WTC11 (cell line): Measurements from ENCODE around the gene ENO1. TPM values are rescaled to one million over a fixed set of nuclear protein-coding genes. Genes with fewer than 3 reads are reported as not detected.

ENCODE experiments used
- ATAC-seq: fragments of 200-7000 bp; cut with Tn5 transposase; 2 replicates; pipeline ENCODE4 v1.10.0; 2021; ENCODE audit warnings: mild to moderate bottlenecking, moderate library complexity
- CTCF ChIA-PET: fragments of 300-600 bp; sonication (Branson Sonifier 250); formaldehyde crosslinking; loops from one replicate; lab custom pipeline; 2021; ENCODE audit warnings: antibody characterized with exemption; lab: Charles Lee
- POLR2A ChIA-PET: fragments of 350-600 bp; sonication (Branson Sonifier 250); formaldehyde crosslinking; loops from one replicate; lab custom pipeline; 2021; ENCODE audit warnings: antibody characterized with exemption; lab: Charles Lee
- DNase-seq: peaks from one replicate; pipeline ENCODE4 v3.0.0; 2021; ENCODE audit warnings: low spot score
- H3K27ac Mint-ChIP-seq: 2 replicates; pipeline ENCODE4 v1.8.0; 2021; ENCODE audit warnings: mixed read lengths
- H3K27me3 Mint-ChIP-seq: 2 replicates; pipeline ENCODE4 v1.8.0; 2021; ENCODE audit warnings: low read depth, mild to moderate bottlenecking, moderate library complexity, mixed read lengths
- H3K36me3 Mint-ChIP-seq: 2 replicates; pipeline ENCODE4 v1.8.0; 2021; ENCODE audit warnings: mixed read lengths
- H3K4me1 Mint-ChIP-seq: 2 replicates; pipeline ENCODE4 v1.8.0; 2022; ENCODE audit warnings: mixed read lengths
- H3K4me3 Mint-ChIP-seq: 2 replicates; pipeline ENCODE4 v1.8.0; 2021; ENCODE audit warnings: mild to moderate bottlenecking, moderate library complexity, mixed read lengths
- H3K9me3 Mint-ChIP-seq: 2 replicates; pipeline ENCODE4 v1.8.0; 2021; ENCODE audit warnings: mixed read lengths
- ATF1 ChIP-seq: sonication (generic); formaldehyde crosslinking; IDR thresholded peaks from 2 replicates; pipeline ENCODE4 v1.8.1; 2023; ENCODE audit warnings: mild to moderate bottlenecking, moderate library complexity, missing genetic modification reagents
- EMX1 ChIP-seq: fragments of 250-450 bp; sonication (Bioruptor Pico); IDR thresholded peaks from 2 replicates; pipeline ENCODE4 v1.8.0; 2021; ENCODE audit warnings: mild to moderate bottlenecking
- ESRRA ChIP-seq: sonication (generic); formaldehyde crosslinking; IDR thresholded peaks from 2 replicates; pipeline ENCODE4 v1.8.1; 2022; ENCODE audit warnings: mild to moderate bottlenecking, missing genetic modification reagents, borderline replicate concordance
- FOXK1 ChIP-seq: sonication (generic); formaldehyde crosslinking; IDR thresholded peaks from 2 replicates; pipeline ENCODE4 v1.8.0; 2022; ENCODE audit warnings: mild to moderate bottlenecking, moderate library complexity, missing genetic modification reagents
- FOXP1 ChIP-seq: sonication (generic); formaldehyde crosslinking; IDR thresholded peaks from 2 replicates; pipeline ENCODE4 v1.8.0; 2022; ENCODE audit warnings: missing genetic modification reagents, mild to moderate bottlenecking, moderate library complexity, borderline replicate concordance
- GRHL2 ChIP-seq: fragments of 250-450 bp; sonication (Bioruptor Pico); IDR thresholded peaks from 2 replicates; pipeline ENCODE4 v1.8.0; 2022; ENCODE audit warnings: mild to moderate bottlenecking, moderate library complexity; ENCODE audit not compliant: insufficient replicate concordance, severe bottlenecking
- PRRX2 ChIP-seq: fragments of 250-450 bp; sonication (Bioruptor Pico); IDR thresholded peaks from 2 replicates; pipeline ENCODE4 v1.8.0; 2021; ENCODE audit warnings: mild to moderate bottlenecking
- SMAD3 ChIP-seq: sonication (generic); formaldehyde crosslinking; IDR thresholded peaks from 2 replicates; pipeline ENCODE4 v1.8.0; 2022; ENCODE audit warnings: missing genetic modification reagents, mild to moderate bottlenecking, borderline replicate concordance
- SMAD4 ChIP-seq: sonication (generic); formaldehyde crosslinking; IDR thresholded peaks from 2 replicates; pipeline ENCODE4 v1.8.0; 2022; ENCODE audit warnings: mild to moderate bottlenecking, missing genetic modification reagents
- total RNA-seq: library from RNA; stranded (reverse); gene quantifications from 3 replicates; pipeline ENCODE4 v1.2.3, GENCODE V29; 2021
- TF ChIP-seq, protein P1 (sequence below): sonication (generic); formaldehyde crosslinking; IDR thresholded peaks from 2 replicates; pipeline ENCODE4 v1.8.0; 2023; ENCODE audit warnings: mild to moderate bottlenecking, missing genetic modification reagents
- TF ChIP-seq, protein P2 (sequence below): sonication (generic); formaldehyde crosslinking; IDR thresholded peaks from 2 replicates; pipeline ENCODE4 v1.8.1; 2023; ENCODE audit warnings: mild to moderate bottlenecking, moderate library complexity, missing genetic modification reagents
- TF ChIP-seq, protein P3 (sequence below): fragments of 250-450 bp; sonication (Bioruptor Pico); IDR thresholded peaks from 2 replicates; pipeline ENCODE4 v2.1.2; 2022; ENCODE audit warnings: mild to moderate bottlenecking, moderate library complexity
- TF ChIP-seq, protein P4 (sequence below): sonication (generic); formaldehyde crosslinking; IDR thresholded peaks from 2 replicates; pipeline ENCODE4 v1.8.0; 2023; ENCODE audit warnings: missing genetic modification reagents, mild to moderate bottlenecking, borderline replicate concordance
- TF ChIP-seq, protein P5 (sequence below): sonication (generic); formaldehyde crosslinking; IDR thresholded peaks from 2 replicates; pipeline ENCODE4 v1.8.1; 2023; ENCODE audit warnings: mild to moderate bottlenecking, missing genetic modification reagents, moderate library complexity
- TF ChIP-seq, protein P6 (sequence below): sonication (generic); formaldehyde crosslinking; IDR thresholded peaks from 2 replicates; pipeline ENCODE4 v1.8.1; 2022; ENCODE audit warnings: low read depth, missing genetic modification reagents, borderline replicate concordance

ENO1 gene
- total RNA-seq, 1 experiment from 2014 or later: 1,978 TPM

DNA sequence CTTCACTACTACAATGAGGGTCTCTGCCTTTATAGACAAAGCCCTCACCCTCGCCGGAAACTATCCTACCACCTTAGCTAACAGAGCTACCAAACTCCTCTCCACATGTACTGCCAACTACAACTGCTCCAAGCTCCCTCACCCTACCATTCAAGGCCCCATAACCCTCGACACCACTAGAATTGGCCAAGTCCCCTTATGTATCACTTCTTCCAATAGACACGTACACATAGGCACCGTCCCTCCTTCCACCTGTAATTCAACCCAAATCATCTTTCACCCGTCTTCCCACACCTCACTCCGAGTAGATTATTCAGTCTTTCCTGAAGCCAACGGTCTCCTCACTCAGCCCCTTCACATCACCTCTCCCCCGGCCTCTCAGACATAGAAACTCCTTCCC lies 47.5 kb upstream of the ENO1 start (continued):
- TF ChIP-seq, protein P1, sequence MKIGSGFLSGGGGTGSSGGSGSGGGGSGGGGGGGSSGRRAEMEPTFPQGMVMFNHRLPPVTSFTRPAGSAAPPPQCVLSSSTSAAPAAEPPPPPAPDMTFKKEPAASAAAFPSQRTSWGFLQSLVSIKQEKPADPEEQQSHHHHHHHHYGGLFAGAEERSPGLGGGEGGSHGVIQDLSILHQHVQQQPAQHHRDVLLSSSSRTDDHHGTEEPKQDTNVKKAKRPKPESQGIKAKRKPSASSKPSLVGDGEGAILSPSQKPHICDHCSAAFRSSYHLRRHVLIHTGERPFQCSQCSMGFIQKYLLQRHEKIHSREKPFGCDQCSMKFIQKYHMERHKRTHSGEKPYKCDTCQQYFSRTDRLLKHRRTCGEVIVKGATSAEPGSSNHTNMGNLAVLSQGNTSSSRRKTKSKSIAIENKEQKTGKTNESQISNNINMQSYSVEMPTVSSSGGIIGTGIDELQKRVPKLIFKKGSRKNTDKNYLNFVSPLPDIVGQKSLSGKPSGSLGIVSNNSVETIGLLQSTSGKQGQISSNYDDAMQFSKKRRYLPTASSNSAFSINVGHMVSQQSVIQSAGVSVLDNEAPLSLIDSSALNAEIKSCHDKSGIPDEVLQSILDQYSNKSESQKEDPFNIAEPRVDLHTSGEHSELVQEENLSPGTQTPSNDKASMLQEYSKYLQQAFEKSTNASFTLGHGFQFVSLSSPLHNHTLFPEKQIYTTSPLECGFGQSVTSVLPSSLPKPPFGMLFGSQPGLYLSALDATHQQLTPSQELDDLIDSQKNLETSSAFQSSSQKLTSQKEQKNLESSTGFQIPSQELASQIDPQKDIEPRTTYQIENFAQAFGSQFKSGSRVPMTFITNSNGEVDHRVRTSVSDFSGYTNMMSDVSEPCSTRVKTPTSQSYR (CRISPR knock-in tag): no peak
- TF ChIP-seq, protein P2, sequence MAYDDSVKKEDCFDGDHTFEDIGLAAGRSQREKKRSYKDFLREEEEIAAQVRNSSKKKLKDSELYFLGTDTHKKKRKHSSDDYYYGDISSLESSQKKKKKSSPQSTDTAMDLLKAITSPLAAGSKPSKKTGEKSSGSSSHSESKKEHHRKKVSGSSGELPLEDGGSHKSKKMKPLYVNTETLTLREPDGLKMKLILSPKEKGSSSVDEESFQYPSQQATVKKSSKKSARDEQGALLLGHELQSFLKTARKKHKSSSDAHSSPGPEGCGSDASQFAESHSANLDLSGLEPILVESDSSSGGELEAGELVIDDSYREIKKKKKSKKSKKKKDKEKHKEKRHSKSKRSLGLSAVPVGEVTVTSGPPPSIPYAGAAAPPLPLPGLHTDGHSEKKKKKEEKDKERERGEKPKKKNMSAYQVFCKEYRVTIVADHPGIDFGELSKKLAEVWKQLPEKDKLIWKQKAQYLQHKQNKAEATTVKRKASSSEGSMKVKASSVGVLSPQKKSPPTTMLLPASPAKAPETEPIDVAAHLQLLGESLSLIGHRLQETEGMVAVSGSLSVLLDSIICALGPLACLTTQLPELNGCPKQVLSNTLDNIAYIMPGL (CRISPR knock-in tag): no peak
- TF ChIP-seq, protein P3, sequence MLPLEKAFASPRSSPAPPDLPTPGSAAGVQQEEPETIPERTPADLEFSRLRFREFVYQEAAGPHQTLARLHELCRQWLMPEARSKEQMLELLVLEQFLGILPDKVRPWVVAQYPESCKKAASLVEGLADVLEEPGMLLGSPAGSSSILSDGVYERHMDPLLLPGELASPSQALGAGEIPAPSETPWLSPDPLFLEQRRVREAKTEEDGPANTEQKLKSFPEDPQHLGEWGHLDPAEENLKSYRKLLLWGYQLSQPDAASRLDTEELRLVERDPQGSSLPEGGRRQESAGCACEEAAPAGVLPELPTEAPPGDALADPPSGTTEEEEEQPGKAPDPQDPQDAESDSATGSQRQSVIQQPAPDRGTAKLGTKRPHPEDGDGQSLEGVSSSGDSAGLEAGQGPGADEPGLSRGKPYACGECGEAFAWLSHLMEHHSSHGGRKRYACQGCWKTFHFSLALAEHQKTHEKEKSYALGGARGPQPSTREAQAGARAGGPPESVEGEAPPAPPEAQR (CRISPR knock-in tag): no peak
- TF ChIP-seq FOXK1 (CRISPR knock-in tag) (no peak), GRHL2 (no peak)

DNA sequence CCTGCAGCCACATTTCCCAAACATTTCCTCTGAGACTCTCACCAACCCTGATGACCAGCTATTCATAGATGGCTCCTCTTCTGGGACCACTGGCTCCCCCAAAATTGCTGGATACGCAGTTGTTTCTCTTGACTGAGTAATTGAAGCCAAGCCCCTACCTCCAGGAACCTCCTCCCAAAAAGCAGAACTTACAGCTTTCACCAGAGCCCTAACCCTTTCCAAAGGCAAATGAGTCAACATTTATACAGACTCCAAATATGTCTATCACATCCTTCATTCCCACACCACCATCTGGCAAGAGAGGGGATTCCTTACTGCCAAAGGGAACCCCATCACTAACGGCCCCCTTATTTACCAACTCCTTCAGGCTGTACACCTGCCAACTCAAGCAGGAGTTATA lies 46.9 kb upstream of the ENO1 start:
- Mint-ChIP-seq H3K9me3 (no peaks in the 10 kb centered on the region), H3K36me3 (no peaks in the 10 kb centered on the region), H3K4me3 (no peak overlapping the region), H3K27ac (no peak overlapping the region), H3K4me1 (no peaks in the 10 kb centered on the region), H3K27me3 (no peaks in the 10 kb centered on the region)
- DNase-seq (no peak), ATAC-seq (no peak)
- CTCF ChIA-PET: interaction anchor here (1.4 to 1.6 kb wide), 2 partner anchors 76 to 80 kb away, joined by 4 to 5 read pairs; no protein-coding TSS in a partner anchor
- POLR2A ChIA-PET: interaction anchor here (1.5 kb wide), 1 partner anchor 79 kb away, joined by 3 read pairs; no protein-coding TSS in a partner anchor
- no peak for TF ChIP-seq EMX1 (CRISPR knock-in tag)
- no peak for TF ChIP-seq SMAD3
- TF ChIP-seq, protein P4, sequence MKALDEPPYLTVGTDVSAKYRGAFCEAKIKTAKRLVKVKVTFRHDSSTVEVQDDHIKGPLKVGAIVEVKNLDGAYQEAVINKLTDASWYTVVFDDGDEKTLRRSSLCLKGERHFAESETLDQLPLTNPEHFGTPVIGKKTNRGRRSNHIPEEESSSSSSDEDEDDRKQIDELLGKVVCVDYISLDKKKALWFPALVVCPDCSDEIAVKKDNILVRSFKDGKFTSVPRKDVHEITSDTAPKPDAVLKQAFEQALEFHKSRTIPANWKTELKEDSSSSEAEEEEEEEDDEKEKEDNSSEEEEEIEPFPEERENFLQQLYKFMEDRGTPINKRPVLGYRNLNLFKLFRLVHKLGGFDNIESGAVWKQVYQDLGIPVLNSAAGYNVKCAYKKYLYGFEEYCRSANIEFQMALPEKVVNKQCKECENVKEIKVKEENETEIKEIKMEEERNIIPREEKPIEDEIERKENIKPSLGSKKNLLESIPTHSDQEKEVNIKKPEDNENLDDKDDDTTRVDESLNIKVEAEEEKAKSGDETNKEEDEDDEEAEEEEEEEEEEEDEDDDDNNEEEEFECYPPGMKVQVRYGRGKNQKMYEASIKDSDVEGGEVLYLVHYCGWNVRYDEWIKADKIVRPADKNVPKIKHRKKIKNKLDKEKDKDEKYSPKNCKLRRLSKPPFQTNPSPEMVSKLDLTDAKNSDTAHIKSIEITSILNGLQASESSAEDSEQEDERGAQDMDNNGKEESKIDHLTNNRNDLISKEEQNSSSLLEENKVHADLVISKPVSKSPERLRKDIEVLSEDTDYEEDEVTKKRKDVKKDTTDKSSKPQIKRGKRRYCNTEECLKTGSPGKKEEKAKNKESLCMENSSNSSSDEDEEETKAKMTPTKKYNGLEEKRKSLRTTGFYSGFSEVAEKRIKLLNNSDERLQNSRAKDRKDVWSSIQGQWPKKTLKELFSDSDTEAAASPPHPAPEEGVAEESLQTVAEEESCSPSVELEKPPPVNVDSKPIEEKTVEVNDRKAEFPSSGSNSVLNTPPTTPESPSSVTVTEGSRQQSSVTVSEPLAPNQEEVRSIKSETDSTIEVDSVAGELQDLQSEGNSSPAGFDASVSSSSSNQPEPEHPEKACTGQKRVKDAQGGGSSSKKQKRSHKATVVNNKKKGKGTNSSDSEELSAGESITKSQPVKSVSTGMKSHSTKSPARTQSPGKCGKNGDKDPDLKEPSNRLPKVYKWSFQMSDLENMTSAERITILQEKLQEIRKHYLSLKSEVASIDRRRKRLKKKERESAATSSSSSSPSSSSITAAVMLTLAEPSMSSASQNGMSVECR (CRISPR knock-in tag): no peak
- no peak for TF ChIP-seq ATF1 (CRISPR knock-in tag)
- TF ChIP-seq ESRRA (CRISPR knock-in tag): no peak
- TF ChIP-seq, protein P5, sequence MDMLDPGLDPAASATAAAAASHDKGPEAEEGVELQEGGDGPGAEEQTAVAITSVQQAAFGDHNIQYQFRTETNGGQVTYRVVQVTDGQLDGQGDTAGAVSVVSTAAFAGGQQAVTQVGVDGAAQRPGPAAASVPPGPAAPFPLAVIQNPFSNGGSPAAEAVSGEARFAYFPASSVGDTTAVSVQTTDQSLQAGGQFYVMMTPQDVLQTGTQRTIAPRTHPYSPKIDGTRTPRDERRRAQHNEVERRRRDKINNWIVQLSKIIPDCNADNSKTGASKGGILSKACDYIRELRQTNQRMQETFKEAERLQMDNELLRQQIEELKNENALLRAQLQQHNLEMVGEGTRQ (CRISPR knock-in tag): no peak
- TF ChIP-seq, protein P6, sequence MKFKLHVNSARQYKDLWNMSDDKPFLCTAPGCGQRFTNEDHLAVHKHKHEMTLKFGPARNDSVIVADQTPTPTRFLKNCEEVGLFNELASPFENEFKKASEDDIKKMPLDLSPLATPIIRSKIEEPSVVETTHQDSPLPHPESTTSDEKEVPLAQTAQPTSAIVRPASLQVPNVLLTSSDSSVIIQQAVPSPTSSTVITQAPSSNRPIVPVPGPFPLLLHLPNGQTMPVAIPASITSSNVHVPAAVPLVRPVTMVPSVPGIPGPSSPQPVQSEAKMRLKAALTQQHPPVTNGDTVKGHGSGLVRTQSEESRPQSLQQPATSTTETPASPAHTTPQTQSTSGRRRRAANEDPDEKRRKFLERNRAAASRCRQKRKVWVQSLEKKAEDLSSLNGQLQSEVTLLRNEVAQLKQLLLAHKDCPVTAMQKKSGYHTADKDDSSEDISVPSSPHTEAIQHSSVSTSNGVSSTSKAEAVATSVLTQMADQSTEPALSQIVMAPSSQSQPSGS: no peak
- no peak for TF ChIP-seq PRRX2 (CRISPR knock-in tag)
- TF ChIP-seq SMAD4 (CRISPR knock-in tag): no peak
- TF ChIP-seq FOXP1: no peak
- TF ChIP-seq, all 79 proteins: peak for 0
